ENCODE data around the gene PDE4D.
A peak's percentile ranks its signal among the peaks of the same experiment; 100 is the strongest.
"Not testable (repeated sequence)": the region's sequence is repeated elsewhere in the genome, so short reads cannot be mapped to it uniquely, and the experiment has no call there.

PDE4D gene

DNA sequence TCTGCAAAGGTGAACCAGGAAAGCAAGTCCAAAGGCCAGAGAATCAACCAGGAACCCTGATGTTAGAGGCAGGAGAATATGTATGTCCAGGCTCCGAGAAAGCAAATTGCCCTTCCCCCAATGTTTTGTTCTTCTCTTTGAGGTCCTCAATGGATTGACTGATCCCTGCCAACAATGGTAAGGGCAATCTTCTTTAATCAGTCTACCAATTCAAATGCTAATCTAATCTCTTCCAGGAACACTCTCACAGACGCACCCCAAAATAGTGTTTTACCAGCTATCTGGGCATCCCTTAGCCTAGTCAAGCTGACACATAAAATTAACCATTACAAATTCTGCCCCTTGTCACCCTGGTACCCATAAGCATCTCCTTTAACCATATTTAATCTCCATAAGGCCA, 912.6 kb downstream of the PDE4D start:
- no peak for DNase-seq

DNA sequence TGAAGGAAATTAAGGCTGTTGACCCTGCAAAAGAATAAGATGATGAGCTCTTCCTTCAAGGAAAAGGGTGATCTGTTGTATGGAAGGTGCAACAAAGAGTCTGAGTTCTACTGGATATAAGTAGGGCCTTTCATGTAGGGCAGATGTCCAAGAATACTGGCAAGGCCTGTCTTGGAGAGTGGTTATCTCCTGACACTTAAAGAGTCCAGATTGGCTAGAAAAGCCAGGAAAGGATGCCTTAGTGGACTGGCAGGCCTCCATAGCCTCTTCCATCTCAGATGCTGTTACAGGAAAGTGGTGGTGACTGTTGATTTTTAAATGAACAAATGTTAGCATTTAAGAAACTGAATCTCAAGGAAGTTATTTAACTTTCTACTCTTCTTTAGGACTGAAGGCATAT, 914.4 kb downstream of the PDE4D start:
- DNase-seq: no peak

- DNase-seq: no peak
Measured at GRCh38 chr5:58974601-58975000, 918.9 kb downstream of the PDE4D start.

DNA sequence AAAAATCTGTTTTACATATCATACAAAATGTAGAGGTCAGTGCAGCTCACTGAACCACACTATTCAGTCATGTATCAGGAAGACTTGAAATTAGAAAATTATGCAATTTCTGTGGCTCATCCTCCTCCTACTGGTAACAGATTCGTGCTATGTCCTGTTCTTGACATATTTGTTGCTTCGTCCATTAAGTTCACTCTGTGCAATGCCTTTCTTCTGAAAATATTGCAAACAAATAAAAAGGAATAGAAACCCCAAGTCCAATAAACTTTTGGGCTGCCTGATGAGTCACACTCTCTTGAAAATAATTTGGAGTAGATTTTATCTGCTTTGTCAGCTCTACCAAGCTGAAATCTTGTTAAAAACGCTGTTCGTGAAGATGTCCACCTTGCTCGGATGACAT, 919.4 kb downstream of the PDE4D start:
- DNase-seq: no peak

- no peak for DNase-seq
Measured at GRCh38 chr5:58972301-58972700, 921.2 kb downstream of the PDE4D start.

DNA sequence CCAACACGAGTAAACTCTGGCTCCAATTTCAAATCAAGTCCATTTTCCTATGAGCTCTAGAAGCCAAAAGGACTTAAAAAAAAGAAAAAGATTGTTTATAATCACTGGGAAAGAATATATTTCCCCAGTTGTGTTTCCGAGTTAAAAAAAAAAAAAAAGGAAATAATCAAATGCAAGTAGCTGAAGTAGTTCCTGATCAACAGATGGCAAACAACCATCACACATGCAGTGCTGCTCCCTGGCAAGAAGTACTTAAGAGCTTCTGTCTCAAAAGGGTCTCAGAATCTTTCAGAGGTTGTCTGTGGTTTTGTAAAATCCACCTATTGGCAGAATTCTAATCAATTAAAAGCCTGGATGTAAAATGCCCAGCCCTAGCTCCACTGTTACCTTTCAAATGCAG, 922.8 kb downstream of the PDE4D start:
- DNase-seq: no peak

GRCh38 chr5:58969795-58970194, 923.7 kb downstream of the PDE4D start:
- no peak for DNase-seq

DNA sequence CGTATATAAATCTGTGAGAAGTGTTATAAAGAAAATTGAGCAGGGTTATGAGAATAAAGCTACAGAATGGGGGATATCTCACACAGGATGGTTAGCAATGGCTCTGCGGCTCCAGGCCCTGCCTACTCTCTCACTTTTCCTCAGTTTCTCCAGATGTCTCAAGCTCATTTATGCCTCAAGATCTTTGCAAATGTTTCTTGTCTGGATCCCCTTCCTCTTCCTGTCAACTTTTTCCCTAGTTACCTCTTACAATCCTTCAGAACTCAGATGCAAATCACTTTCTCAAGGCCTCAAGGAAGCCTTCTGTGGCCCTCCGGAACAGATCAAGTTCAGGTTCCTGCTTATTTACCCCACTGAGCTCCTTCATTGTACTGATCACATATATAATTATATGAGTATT, 924.3 kb downstream of the PDE4D start:
- no peak for DNase-seq

GRCh38 chr5:58968350-58968749, 925.2 kb downstream of the PDE4D start:
- no peak for DNase-seq

- DNase-seq: no peak
Measured at GRCh38 chr5:58967597-58968281, 925.8 kb downstream of the PDE4D start.

- DNase-seq: no peak
Measured at GRCh38 chr5:58965677-58966414, 927.7 kb downstream of the PDE4D start.

- DNase-seq: no peak
Measured at GRCh38 chr5:58963821-58964220, 929.7 kb downstream of the PDE4D start.

DNA sequence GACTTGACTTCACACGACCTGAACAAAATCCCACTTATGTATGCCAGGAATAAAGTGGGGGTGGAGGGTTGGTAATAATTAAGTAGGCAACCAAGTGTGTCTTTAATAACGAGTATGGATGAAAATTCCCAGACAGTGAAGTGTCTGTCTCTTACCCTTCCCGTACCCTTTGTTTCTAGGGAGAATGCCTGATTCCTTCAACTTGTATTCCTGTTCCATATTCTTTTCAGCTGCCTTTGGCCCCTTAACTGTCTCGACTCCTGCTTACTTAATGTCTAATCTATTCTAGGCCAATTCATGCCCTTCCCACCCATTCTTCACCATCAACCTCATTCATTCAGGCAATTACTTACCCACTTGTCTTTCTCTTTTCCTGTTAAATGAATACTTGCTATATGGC, 930.2 kb downstream of the PDE4D start:
- DNase-seq: no peak

GRCh38 chr5:58961631-58962280, 931.8 kb downstream of the PDE4D start:
- no peak for DNase-seq

DNA sequence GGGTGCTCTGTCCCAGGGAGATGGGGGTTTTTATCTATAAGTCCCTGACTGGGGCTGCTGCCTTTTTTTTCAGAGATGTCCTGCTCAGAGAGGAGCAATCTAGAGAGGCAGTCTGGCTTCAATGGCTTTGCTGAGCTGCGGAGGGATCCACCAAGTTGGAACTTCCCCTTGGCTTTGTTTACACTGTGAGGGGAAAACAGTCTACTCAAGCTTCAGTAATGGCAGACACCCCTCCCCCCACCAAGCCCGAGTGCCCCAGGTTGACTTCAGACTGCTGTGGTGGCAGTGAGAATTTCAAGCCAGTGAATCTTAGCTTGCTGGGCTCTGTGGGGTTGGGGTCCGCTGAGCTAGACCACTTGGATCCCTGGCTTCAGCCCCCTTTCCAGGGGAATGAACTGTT, 934.8 kb downstream of the PDE4D start:
- no peak for DNase-seq

GRCh38 chr5:58953218-58953617, 940.3 kb downstream of the PDE4D start:
- DNase-seq: not testable (repeated sequence)

DNA sequence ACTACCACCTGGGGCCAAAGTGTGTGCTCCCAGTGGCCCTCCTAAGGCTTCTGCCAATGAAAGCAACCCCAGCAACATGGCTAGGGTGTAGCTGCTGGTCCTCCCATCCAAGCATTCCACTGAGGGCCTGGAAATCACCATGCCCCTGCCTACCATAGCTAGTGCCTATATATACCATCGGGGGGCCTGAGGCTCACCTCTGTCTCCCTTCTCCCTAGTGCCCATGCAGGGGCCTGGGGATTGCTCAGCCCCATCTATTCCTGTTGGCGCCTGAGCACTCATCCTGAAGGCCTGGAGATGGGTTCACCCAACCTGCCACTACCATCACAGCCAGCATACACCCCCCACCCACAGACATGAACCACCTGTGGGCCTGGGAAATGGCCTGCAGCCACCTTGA, 943.3 kb downstream of the PDE4D start:
- DNase-seq: no peak

DNA sequence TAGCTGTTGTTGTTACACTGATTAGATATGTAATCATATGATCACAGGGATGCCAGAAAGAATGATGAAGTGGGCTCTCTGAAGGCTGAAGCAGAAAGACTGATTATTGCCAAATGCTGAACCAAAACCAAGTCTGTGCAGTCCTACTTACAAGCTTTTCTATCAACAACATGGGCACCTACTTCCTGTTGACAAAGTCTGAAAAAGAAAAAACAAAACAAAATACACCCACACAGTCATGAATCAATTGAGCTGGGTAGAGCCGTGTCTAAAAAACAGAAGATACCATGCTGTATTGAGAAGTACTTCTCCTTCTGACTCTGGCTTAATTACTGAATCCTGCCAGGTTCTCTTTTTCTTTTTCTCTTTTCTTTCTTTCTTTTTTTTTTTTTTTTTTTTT, 947.3 kb downstream of the PDE4D start:
- no peak for DNase-seq

- DNase-seq: no peak
Measured at GRCh38 chr5:58944221-58944620, 949.3 kb downstream of the PDE4D start.

- peak; percentile 63 for DNase-seq
Measured at GRCh38 chr5:58940446-58940845, 953.1 kb downstream of the PDE4D start.

DNA sequence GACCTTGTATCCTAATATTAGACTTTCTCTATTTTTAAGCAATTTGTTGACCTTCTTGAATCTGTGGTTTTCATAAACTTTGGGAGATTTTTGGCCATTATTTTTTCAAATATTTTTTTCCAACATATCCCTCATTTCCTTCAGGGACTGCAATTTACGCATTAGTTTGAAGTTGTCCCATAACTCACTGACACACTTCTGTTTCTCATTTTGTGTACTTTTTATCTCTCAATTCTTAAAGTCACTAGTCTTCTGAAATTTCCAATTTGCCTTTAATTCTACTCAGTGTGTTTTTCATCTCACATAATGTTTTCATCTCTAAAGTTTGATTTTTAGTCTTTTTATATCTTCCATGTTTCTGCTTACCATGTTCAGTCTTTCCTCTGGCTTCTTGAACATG, 953.9 kb downstream of the PDE4D start:
- DNase-seq: no peak

GRCh38 chr5:58938563-58939424, 954.7 kb downstream of the PDE4D start:
- no peak for DNase-seq

GRCh38 chr5:58937031-58937681, 956.4 kb downstream of the PDE4D start:
- DNase-seq: no peak

All from right hindlimb (tissue), 1 donor.